HG03575 (cell line): Measurements from ENCODE around the gene ATG4B.

Experiments
- ATAC-seq: cut with Tn5 transposase; IDR thresholded peaks from one replicate; pipeline ENCODE4 v1.9.1; 2021; ENCODE audit not compliant: unreplicated experiment, insufficient number of reproducible peaks, low FRiP score; ENCODE audit errors: extremely low read depth

Gene ATG4B

DNA sequence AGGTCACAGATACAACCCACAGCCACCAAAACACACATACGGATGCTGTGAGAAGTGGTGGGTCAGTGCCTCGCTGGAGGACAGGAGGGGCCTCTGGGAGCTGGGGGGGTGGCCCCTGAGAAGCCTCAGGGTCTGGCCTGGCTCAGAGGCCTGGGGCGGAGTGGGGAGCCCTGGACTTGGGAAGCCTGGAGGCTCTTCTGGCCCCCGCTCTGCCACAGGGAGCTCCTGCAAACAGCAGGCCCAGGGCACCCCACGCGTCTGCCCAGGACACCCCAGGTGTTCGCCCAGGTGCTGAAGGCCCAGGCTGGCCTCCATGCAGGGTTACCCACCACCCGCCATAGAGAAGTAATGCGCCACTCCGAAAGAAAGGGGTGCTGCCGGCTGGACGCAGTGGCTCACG lies 26.4 kb upstream of the ATG4B start:
- no peak for ATAC-seq

DNA sequence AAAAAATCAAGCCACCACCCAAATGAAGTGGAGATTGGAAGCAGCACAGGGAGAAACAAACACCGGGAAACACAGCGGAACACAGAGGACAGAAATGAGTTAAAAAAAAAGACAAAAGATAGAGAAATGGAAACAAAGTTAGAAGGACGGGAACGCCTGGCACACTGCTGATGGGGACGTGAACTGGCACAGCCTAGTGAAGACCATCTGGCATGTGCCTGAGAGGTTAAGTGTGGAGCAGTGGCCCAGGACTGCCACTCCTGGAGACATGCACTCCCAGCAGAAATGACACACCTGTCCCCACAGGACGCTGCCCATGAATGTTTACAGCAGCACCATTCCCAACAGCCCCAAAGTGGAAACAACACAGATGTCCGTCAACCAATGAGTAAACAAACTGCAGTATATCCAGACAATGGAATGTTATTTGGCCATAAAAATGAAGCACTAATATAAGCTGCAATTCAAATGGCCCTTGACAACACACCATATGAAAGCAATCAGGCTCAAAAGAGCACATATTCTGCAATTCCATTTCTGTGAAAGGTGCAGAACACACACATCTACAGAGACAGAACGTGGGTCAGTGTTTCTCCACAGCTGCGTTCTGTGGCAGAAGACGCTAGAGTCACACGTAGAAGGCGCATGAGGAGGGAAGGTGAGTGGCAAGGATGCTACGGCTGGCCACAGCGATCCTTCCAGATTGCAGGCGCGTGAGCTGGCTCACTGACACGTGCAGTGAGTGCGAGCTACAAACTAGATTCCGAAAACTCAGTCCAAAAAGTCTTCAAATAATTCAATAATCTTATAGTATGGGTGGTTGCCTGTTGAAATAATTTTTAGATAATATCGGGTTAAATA lies 25.1 kb upstream of the ATG4B start:
- ATAC-seq, result no peak

DNA sequence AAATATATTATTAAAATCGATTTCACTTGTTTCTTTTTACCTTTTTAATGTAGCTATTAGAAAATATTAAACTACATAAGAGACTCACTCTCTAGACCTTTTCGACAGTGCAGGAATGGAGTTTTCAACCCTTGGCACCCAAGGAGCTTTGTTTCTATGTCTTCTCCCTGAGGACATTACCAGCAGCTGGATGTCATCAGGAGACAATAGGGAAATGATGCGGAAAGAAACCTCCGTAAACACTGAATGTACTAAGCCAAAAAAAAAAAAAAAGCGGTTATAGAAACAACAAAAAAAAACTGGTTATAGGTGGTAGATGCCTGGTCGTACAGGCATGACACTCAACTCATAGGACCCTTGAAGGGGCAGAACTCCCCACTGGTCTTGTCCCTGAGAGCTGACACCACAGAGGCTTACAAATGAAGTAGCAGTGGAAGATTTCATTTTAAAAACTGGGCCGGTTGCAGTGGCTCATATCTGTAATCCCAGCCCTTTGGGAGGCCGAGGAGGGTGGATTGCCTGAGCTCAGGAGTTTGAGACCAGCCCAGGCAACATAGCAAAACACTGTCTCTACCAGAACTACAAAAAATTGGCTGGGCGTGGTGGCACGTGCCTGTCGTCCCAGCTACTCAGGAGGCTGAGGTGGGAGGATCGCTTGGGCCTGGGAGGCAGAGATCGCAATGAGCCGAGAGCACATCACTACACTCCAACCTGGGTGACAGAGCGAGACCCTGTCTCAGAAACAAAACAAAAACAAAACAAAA lies 24.3 kb upstream of the ATG4B start:
- no peak for ATAC-seq

DNA sequence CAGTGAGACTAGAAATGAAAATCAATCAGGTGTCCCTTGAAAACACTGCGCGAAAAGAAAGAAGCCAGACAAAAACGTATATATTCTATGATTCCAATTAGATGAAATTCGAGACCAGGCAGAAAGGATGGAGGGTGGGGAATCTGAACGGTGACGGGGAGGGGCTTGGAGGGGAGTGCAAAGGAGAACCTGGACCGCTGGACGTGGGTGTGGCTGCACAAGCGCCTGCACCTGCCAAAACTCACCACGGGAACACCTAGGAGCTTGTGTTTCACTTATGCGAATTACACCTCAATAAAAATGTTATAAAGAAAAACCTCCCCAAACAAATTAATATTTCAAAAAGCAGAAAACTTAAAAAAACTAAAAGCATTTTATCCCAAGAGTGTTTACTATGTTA lies 22.5 kb upstream of the ATG4B start:
- ATAC-seq, result no peak

DNA sequence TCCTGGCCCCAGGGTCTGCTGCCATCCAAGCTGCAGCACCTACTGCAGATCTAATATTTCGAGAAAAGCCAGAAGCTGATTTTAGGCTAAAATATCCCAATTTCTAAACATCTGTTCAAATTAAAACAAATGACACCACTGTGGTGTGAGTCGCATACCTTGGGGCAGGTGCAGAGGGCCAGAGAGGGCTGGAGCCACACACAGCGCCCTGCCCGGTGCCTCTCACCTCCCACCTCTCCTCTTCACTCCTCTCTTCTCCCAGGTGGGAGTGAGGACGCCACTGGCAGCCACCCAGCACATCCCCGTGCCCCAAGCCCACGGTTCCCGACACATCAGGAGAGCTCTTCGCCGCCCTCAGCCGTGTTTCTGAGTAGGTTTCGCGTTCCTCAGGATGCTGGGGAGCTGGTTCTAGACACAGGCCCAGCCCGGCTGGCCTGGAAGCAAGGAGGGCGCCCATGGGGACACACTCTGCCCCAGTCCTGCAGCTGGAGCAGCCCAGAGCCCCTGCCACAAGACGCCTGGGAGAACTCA lies 21.9 kb upstream of the ATG4B start:
- ATAC-seq, result no peak

DNA sequence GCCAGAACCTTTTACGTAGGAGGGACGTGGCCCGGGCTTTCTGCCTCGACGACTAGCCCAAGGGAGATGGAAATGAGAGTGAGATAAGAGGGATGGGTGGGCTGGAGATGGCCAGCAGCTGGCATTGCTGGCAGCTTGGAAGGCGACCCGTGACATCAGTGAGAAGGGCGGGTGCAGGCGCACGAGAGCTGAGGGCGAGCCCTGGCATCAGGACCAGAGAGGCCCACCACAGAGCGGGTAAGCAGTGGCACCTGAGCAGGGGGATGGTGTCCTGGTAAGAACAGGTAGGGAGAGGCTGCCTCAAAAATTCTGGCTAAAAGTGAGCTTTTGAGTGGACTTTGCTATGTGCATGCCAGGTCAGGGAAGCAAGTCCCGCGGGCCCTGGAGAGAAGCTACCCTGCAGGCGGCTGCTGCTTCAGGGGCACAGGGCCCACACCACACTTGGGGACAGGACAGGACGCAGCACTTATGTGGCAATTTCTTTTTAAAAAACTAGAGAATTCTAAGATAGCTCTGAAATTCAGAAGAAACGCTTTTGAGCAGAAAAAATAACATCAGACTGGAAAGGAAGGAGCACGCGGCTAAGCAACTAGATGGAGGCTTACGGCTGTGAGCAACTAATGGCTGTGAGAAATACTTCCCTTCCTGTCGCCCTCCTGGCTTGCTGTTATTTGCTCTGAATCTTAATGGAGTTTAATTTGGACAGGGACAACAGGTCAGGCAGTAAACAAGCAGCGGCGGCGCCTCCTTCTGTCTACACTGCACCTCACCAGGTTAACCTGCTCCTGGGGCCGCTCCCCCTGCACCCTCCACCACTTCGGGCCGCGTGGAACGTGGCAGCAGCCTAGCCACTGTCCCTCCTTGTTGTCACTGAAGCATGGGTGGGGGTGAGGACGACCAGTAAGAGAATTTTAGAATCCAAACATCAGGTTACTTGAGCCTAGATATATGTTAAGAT lies 21.0 kb upstream of the ATG4B start:
- no peak for ATAC-seq

DNA sequence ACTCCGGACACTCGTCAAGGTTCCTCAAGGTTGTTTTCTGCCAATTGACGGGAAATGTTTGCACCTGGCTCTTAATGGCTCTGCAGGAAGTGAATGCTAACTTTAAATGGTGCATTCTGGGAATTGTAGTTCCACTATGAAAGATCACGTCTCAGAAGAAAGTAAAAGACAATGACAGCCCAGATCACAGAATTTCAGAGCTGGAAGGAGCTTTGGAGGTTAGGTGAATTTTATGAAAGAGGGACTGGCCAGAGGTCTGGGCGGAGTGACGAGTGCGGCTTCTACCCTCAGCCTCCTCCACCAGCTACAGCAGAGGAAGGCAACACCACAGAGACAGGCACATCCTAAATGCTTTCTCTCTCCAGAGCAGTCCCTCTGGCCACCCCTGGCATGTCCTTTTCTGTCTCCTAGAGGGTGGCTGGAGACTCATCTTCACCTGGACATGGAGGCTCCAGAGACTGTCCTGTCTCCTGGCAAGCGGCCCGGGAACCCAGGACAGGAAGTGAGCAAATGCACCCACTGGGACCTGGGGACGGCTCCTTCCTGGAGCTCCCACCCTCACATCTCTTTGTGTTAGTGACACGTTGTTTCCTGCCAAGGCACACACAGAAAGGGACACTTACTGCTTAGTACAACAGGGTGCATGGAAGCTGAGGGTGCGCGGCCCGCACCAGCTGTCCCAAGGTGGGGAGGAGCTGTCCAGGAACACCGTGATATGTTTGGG lies 19.9 kb upstream of the ATG4B start:
- no peak for ATAC-seq

DNA sequence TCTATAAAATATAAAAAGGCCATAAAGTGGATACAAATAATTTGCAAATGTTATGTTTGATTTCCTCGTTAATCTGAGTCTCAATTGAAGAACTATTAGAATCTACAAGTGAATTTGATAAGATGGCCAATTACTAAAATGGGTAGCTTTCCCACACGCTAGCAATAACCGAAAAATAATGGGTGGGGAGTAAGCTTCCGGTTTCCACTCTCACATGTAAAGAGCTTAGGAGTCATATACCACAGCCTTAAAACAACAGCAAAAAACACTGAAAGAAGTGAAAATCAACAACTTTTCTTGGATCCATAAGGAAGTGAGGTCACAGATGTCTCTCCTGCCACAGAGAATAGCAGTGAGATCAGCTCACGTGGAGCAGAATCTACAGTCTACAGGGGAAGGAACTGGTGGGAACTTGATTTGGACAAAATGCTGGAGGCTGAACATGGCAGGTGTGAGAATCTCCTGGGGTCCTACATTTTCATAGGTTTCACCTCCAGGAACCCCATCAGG lies 19.1 kb upstream of the ATG4B start:
- no peak for ATAC-seq

DNA sequence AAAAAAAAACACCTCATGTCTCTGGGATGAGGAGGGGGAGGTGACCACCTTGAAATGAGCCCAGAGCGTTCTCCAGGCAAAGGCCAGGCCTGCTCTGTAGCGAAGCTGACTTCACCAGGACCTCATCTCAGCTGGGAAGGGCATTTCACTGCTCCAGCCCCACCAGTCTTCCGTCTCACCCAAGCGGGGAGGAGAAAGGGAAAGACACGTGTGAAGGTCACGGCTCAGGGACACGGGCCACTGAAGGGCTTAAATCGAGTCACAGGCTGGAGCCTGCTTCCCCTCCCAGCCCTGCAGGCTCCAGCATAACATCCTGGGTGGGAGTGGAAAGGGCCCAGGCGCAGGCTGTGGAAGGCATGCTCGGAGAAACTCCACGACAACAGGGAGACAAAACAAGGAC lies 18.7 kb upstream of the ATG4B start:
- ATAC-seq, result no peak

DNA sequence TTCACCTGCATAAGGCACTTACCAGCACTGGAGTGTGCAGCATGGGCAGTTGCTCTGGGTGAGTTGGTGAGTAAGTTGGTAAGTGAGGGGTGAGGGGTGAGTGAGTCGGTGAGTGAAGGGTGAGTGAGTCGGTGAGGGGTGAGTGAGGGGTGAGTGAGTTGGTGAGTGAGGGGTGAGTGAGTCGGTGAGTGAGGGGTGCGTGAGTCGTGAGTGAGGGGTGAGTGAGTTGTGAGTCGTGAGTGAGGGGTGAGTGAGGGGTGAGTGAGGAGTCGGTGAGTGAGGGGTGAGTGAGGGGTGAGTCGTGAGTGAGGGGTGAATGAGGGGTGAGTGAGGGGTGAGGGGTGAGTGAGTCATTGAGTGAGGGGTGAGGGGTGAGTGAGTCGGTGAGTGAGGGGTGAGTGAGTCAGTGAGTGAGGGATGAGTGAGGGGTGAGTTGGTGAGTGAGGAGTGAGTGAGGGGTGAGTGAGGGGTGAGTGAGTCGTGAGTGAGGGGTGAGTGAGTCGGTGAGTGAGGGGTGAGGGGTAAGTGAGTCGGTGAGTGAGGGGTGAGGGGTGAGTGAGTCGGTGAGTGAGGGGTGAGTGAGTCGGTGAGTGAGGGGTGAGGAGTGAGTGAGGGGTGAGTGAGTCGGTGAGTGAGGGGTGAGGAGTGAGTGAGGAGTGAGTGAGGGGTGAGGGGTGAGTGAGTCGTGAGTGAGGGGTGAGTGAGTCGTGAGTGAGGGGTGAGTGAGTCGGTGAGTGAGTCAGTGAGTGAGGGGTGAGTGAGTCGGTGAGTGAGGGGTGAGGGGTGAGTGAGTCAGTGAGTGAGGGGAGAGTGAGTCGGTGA lies 17.7 kb upstream of the ATG4B start:
- ATAC-seq, result no peak

DNA sequence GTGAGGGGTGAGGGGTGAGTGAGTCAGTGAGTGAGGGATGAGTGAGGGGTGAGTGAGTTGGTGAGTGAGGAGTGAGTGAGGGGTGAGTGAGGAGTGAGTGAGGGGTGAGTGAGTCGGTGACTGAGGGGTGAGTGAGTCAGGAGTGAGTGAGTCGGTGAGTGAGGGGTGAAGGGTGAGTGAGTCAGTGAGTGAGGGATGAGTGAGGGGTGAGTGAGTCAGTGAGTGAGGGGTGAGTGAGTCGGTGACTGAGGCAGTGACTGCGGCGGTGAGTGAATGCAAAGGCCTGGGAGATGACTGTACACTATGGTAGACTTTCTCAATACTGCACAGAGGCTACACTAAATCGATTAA lies 17.1 kb upstream of the ATG4B start:
- no peak for ATAC-seq

DNA sequence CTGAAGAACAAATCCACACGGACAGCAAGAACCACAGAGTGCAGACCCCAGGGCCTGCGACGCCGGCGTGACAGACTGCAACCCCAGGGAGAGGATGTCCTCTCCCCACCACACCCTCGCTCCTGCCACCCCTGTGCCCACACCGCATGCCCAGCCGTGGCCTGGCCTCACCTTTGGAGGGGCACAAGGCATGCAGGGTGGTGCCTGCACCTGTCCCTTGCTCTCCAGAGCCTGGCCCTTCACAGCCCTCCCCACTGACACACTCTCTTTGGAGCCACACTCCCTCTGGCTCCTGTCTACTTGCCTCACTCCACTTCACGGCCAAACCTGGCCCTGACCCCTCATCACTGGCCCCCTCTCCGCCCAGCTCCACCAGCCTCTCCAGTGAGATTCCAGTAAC lies 9.8 kb upstream of the ATG4B start:
- ATAC-seq, result no peak

DNA sequence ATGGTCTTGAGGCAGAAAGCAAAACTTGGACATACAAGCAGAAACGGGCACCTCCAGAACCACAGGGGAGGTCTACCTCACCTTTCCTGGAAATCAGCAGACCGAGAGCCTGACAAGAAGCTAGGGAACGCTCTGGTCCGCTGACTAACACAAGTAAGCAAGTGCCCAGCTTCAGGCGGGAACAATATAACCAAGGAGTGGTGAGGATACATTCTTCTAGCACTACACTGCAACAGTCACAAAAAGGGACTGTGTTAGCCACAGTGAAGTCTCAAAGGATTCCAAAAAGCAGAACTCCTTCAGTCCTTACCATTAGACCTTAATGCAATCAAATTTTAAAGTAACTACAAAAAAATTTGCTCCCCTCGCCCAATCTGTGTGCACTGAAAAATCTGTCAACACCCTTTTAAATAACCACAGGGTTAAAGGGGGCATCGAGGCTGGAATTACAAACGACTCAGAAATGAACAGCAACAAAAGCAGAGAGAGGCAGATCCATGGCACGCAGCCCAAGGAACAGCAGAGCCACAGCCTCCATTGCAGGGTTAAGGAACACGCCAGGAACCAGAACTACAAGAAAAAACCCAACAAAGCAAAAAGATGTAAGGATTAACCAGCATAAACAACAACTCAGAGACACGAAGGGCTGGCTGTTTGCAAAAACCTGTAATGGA lies 7.6 kb upstream of the ATG4B start:
- no peak for ATAC-seq

DNA sequence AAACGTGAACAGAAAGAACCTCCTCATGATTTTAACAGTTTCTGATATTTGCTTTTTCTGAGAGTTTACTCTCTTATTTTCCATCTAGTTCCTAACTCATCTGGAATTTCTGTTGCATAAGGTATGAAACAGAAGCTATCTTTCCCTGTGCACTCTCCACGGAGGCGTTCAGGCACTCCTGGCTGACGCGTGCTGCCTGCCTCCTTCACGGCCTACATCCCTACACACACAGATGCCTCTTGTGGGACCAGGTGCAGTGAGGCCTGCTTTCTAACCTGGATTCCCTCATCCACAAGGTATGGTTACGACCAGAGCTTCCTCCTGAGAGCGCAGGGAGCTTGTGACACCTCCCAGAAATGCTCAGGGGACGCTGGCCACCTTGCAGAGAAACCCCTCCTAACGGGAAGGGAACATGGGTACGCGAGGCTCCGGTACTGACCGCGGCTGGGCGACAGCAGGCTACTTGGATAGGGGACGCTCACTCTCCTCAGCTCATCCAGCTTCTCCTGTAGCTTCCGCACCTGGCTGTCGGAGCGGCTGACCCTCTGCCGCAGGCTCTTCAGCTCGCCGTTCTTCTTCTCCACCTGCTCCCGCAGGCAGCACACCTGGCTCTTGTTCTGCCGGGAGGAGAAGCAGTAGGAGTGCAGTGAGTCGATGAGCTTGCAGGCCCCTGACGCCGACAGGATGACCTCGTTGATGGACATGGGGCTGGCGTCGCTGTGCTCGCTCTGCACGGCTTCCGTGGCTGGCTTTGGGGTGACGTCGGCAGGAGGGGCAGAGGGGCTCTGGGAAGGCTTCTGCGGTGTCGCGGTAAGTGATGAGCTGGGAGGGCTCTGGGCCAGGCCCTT lies 4.8 kb upstream of the ATG4B start:
- ATAC-seq, result no peak

DNA sequence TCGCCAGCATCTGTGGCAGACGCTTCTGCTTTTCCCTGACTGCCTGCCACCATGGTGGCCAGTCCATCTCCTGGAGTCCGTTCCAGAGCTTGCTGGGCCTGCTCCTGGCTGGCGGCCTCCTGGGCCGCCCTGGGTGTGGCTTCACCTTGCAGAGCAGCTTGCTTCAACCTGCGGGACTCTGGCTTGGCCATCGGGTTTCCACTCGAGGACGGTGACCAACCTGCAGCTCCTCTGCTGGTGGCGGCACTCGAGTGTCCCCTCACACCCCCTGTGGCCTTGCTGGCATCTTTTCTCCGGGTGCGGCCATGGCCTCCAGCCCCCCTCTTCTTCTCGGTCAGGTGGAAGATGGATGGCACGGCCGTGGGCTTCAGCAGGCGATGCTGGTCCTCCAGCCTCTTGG lies 3.9 kb upstream of the ATG4B start:
- no peak for ATAC-seq

DNA sequence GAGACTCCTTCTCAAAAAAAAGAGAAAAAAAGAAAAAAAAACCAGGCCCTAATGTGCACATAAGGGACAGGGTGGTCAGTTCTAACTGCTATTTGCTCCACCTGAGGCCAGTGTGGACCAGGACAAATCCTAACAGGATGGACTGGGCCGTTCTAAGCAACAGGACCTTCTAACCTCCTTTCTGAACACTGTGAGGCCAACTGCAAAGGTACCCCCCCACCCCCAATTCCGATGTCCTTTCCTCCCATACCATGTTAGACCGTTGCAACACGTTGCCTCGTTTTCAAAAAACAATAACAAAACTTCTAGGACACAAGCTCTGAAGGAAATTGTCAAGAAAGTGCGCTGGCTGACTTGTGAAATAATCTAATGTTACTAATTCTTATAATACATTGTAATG lies 1.7 kb upstream of the ATG4B start:
- ATAC-seq, result no peak
